Kidney tubule cell (primary cell): Measurements from ENCODE around the gene GPSM1.

Source experiments
- DNase-seq: peaks from one replicate; pipeline ENCODE4 v3.0.0-alpha.2; 2018; ENCODE audit warnings: low spot score

The GPSM1 gene

DNA sequence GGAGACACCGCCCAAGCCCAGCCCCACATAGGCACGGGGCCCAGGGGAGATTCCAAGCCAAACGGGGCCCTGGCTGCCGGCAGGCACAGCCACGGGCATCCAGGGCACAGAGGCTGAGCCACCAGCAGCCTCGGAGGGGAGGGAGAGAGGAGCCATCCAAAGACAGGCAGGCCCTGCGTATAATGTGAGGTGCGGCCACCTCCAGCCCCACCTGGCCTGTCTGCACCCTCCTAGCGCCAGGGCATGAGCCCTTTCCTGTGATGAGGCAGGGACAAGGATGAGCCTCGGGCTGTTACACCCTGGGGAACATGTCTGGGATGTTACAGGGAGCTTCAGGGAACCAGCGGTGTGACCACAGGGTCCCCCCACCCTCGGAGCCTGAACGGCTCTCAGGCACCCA is 22.4 kb upstream of the GPSM1 start:
- DNase-seq, result no peak

DNA sequence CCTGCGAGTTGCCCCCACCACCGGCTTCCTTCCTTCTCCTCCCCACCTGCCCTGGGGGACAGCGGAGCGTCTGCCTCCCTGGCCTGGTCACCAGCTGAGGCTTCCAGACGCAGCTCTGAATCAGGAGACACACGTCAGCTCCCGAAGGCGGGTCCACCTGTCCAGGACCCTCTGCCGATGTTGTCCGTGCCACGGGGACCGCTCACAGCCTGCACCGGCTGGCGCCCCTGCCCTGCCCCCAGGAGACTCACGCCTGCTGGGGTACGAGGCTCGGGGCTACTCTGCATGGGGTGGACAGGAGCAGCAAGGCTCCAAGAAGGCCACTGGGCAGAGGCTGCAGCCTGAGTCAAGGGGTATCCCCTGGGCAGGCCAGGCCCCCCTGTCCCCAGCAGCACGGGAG is 21.5 kb upstream of the GPSM1 start:
- no peak for DNase-seq

DNA sequence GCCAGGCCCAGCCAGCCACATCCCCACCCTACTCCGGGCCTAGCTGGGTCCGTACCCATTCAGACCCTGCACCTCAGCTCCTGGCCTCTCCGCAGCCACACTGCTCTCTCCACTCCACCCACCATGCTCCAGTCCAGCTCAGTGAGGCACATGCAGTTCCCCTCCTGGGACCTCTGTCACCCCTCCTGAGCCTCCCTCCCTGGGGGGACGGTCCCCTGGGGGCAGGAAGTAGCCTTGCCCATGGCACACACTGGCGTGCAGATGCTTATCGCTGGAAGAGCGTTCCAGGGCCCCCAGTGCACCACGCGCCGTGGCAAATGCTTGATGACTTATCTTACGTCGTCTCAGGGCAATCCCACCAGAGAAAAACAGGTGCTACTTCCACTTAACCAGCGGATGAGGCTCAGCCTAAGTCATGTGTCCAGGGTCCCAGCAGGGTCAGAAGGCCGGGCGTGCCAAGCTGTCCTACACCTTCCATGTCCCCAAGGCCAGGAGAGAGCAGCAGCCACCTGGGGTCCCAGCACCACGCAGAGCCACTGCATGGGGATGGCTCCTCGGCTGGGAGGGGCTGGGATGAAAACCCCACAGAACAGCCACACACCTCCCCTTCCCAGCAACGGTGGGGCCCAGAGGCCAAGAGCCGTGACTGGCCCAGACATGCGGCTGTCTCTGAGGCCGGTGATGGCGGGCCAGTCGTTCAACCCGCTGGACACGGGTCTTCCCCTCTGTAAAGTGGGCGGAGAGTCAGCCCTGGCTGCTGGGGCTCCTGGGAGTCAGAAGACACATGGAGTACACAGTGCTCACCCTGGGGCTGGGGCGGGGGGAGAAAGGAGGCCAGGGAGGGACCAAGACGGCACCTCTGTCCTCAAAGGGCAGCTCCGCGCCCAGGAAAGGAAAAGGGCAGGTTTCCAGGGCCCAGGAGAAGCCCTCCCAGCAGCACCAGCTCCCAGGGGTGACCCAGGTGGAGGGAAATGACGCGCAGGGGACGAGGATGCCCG is 20.8 kb upstream of the GPSM1 start:
- DNase-seq, result no peak

DNA sequence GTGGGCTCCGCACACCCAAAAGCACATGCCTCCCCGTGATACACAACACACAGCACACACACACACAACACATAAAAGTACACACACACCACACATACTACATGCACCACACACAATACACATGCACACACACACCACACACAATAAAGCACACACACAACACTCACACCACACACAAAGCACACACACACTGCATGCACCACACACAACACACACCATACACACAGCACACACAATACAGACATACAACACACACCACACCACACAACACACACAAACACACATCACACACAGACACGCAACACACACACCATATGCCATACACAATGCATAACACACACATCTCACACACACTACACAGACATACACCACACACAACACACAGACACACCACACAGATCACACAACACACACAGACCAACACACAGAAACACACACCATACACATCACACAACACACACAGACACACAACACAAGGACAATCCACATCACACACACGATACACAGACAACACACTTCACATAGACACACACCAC is 20.1 kb upstream of the GPSM1 start:
- no peak for DNase-seq

DNA sequence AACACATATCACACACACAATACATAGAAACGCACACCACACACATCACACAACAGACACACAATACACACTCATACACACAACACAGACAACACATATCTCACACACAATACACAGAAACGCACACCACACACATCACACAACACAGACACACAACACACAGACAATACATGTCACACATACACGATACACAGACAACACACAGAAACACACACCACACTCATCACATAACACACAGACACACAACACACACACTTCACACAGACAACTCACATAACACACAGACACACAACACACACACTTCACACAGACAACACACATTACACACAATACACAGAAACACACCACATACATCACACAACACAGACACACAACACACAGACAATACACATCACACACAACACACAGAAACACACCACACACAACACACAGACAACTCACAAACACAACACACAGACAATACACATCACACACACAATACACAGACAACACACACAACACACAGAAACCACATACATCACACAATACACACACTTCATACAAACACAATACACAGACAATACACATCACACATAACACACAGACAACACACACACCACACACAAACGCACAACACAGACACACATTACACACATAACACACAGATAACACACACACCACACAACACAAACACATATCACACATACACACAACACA is 19.2 kb upstream of the GPSM1 start:
- no peak for DNase-seq

DNA sequence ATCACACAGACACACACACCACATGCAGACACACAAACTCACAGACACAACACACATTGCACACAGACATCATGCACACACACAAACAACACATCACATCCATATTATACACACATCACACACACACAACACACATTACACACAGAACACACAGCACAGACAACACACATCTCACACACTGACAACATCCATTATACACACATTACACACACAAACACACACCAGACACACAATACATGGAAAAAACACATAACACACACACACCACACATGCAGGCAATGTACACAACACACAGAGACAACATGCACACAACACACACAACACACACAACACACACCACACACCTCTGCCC is 18.7 kb upstream of the GPSM1 start:
- no peak for DNase-seq

DNA sequence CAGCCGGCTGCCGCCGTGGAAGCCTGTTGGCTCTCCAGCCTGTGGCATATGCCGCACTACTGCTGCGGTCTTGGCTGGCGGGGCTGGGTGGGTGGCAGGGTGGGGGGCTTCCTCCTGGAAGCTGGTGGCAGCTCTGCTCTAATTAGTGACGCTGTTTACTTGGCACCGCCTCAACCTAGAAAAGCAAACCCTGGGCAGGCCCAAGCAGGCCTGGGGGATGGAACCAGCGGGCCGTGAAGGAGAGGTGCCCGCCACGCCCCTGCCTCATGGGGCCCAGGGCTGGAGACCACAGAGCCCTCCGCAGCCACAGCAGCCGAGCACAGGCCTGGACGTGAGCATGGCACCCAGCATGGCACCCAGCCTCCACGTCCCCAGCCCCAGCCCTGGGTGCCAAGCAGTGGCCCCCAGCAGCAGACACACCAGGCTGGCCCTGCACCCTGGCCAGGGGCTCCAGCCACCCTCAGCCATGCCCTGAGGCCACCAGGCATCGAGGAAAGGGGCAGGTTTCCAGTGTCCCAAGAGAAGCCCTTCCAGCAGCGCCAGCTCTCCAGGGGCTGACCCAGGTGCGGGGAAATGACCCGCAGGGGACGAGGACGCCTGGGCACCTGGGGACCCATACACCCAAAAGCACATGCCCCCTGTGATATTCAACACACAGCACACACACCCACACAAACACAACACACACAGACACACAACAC is 18.1 kb upstream of the GPSM1 start:
- peak; percentile 47 for DNase-seq

DNA sequence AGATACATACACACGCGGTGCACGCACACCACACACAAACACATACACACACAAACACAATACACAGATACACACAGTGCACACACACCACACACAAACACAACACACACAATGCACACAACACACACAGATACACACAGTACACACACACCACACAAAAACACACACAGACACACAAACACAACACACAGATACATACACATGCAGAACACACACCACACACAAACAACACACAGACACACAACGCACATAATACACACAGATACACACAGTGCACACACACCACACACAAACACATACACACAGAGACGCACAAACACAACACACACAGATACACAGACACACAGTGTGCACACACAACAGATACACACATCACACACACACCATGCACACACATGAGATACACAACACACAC is 17.5 kb upstream of the GPSM1 start:
- no peak for DNase-seq

DNA sequence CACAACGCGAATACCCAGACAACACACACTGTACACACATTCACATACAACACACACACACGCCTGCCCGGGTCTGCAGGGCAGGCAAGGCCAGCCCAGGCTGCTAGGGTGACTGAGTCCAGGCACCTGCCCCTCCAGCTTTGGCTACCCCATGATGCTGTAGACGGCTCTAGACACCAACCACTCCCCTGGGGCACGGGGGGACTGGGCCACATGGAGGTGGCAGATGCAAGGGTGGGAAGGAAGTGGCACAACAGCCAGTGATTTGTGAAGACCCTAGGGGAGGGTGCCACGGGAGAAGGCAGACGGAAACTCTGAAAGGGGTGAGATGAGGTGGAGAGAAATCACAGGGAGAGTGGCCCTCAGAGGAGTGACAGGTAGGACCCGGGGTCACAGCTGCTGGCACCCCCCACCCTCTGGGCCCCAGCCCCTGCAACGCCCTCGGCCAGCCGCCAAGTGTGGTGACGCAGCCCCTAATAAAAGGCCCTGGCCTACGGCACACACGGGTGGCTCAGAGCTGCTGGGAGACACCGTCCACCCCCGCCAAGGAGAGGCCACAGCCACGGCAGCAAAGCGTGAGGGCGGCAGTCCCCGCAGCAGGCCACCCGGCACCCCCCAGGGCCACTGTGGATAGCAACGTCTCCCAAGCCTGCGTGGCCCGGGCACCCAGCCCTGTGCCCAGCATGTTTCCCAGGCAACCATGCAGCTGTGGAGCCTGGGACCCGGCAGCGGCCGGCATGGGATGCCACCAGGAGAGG is 16.9 kb upstream of the GPSM1 start:
- no peak for DNase-seq

DNA sequence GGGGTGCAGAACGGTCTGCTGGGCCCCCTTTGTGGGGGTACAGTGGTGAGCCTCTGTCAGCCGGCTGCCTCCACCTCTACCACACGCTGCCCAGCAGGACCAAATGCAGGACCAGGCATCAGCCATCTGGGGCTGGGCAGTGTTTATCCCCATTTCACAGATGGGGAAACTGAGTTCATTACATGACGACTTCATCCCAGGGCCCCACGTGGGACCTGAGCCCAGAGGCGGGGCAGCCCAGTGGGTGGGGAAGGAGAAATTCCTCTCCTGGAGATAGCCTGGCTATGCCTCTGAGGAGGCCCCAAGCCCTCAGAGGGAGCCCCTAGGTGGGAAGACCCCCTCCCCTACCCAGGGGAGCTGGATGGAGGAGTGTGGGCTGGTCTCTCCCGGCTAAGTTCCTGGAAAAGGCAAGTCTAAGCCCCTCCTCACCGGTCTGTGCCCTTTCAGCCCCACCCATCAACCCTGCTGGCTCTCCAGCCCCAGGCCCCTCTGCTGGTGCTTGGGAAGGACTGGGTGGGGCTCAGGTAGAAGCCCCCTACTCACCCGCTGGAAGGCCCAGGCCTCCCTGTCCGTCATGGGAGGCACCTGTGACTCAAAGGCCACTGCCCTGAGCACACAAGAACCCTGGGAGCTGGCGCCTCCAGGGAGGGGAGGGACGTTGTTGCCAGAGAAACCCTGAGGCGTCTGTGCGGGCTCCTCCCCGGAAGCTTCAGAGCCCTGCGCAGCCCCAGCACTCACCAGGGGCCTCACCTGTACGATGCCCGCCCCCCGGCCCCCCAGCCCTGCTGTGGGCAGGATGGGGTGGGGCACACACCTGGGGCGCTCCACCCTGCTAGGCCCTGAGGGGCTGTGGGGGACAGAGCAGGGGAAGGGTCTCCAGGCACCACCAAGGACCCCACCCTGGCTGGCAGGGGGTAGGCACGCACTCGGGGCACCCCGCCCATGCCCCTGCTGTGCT is 16.0 kb upstream of the GPSM1 start:
- DNase-seq, result peak; percentile 38

DNA sequence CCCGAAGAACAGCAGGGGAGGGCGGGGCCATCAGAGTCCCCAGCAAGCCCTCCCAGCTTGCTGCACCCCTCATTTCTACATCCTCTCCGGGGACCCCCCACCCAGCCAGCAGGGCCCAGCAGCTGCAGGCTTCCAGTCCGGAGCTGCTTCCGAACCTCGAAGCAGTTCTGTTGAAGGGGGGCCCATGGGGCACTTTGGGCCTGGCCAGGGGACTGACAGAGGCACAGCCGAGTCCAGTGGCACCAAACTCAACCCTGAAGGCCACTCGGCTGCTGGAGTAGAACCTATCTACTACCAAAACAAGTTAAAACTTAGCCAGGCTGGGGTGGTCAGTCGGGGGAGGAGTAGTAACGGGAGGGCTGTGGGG is 15.3 kb upstream of the GPSM1 start:
- no peak for DNase-seq

DNA sequence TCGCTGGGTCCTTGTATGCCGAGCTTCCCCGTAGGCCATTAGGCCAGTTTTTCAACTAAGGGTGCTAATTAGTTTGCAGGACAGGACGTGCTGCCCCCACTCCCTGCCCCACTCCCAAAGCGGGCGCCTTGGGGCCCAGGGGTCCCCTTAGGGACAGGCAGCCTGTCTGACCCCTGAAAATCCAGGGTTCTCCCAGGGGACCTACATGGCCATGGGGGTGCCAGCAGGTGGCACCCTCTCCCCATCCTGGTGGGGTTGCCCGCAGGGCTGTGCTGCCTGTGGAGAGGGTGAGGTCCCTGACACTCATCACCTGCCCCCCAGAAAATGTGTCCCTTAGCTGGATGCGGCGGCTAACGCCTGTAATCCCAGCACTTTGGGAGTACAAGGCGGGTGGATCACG is 14.9 kb upstream of the GPSM1 start:
- peak; percentile 17 for DNase-seq

DNA sequence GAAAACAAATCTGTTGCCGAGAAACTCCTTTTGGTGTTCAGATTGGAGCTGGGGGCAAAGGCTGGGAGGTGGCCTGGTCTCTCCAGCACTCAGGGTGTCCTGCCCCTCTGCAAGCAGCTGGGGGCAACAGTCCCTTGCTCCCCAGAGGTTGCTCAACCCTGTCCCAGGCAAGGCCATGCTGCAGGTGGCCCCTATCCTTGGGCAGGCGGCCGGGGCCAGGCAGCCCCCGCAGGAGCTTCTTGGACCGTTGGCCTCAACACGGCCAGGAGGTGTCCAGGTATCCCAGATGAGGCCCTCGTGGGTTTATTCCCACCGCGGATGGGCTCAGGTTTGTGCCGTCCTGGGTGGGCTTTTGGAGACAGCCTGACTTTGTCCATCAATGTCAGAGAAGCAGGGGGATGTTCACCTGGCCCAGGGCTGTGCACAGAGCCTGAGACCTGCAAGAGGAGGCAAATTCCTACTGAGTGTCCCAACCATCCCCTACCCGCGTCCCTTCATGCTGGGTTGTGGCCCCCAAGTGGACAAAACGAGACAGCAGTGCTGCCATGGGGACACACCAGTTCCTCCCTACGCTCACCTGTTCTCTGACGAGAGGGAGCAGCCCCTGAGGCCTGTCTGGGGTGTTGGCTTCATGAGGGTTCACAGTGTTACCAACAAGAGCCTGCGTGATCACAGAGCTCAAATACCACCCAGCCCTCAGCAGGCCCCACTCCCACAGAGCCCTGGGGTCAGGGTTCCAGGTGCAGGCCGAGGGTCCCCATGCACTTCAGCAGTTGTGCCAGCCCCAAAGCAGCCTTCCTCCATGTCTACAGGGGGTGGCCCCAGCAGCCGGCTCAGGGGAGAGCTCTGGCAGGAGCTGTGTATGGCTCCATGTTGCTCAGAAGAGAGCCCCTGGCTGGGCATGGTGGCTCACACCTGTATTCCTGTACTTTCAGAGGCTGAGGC is 14.0 kb upstream of the GPSM1 start:
- DNase-seq, result no peak

DNA sequence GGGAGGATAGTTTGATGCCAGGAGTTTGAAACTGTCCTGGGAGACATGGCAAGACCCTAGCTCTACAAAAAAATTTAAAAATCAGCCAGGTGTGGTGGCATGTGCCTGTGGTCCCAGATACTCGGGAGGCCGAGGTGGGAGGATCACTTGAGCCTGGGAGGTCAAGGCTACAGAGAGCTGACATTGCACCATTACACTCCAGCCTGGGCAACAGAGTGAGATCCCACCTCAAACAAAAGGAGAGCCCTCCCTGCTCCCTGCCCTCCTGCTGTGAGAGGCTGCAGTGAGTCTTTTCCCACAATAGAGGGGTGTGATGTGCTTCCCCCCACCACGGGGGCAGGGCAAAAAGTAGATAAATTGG is 13.3 kb upstream of the GPSM1 start:
- DNase-seq, result no peak

DNA sequence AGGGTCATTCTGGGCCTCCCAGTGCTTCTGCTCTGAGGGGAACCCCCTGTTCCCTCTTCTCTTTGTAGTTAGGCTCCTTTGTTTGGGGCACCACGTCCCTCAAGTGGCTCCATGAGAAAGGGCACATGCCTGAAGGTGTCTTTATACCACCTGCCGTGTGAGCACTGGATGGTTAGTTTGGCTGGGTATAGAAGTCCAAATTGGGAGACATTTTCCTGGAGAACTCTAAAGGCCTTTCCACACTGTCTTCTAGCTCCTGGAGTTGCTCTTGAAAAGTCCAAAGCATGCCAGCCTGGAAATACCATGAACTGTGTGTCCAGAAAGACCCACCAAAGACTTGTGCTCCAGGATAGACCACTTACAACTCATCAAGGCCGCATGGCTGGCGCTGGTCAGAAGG is 12.4 kb upstream of the GPSM1 start:
- DNase-seq, result no peak

DNA sequence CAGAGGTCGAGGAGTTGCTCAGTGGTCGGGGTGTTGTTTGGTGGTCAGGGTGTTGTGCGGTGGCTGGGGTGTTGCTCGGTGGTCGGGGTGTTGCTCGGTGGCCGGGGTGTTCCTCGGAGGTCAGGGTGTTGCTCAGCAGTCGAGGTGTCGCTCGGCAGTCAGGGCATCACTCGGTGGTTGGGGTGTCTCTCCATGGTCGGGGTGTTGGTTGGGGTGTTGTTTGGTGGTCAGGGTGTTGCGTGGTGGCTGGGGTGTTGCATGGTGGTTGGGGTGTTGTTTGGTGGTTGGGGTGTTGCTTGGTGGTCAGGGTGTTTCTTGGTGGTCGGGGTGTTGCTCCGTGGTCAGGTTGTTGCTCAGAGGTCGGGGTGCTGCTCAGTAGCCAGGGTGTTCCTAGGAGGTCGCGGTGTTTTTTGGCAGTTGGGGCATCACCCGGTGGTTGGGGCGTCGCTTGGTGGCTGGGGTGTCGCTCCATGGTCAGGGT is 11.0 kb upstream of the GPSM1 start:
- DNase-seq, result no peak

DNA sequence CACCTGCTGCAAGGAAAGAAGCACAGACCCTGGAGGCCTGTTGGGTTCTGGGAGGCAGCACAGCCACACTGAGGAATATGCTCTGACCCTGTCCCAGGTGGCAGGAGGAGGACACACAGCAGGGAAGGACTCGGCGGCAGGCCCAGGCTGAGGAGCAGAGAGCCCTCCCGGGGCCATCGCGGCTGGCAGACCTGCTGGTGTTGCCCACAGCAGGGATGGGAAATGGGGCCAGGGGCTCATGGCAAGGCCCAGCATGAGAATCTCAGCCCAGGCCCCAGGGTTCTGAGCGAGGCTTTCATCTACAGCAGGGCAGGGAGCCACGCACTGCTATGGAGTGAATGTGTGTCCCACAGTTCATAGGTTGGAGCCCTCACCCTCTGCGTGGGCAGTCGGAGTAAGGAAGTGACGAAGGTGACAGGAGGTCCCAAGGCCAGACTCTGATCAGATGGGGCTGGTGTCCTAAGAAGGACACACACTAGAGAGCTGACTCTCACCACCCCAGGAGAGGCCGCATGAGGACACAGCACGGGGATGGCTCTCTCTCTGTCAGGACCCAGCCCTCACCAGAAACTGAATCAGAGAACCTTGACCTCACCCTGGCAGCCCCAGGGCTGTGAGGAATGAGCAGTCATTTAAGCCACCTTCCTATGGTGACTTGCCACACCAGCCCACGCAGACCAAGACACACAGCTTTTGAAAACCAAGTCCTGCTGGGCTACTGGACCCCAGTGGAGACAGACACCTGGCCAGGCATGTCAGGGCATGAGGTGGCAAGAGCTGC is 10.3 kb upstream of the GPSM1 start:
- no peak for DNase-seq

DNA sequence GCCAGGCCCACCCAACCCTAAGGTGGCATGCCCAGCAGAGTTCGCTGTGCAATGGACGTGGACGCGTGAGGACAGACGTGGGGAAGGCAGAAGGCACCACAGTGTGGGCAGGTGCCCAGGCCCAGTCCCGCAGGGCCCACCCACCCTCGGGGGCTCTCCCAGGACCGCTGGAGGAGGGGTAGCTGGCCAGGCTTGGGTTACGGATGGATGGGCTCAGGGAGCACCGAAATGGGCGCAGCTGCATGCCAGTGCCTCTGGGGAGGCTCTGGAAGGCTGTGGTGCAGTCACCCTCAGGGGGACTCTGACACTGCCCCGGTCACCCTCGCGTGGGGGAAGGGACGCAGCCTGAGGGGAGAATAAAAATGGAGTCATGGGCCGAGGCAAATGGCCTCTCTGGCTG is 9.6 kb upstream of the GPSM1 start:
- DNase-seq, result no peak
